Tibial nerve (tissue), 4 donors: ENCODE measurements around the gene LRRC75A. TPM values are rescaled to one million over a fixed set of nuclear protein-coding genes. Genes with fewer than 3 reads are reported as not detected.

ENCODE experiments used
- DNase-seq, 2 donors: peaks; one replicate each; pipeline ENCODE4 v3.0.0-alpha.2; 2019; ENCODE audit warnings: low spot score in 2 of 2
- H3K27ac ChIP-seq, 4 donors: fragments of 200-600 bp; sonication (generic) in 3 of 4; one replicate each; pipeline ENCODE4 v1.5.1; 2017 to 2019; ENCODE audit warnings: mild to moderate bottlenecking in 1 of 4
- H3K27me3 ChIP-seq, 2 donors: fragments of 200-600 bp; sonication (generic) in 1 of 2; one replicate each; pipeline versions ENCODE4 v1.5.1 to v1.6.0; 2017 to 2019
- H3K36me3 ChIP-seq, 3 donors: fragments of 200-600 bp; sonication (generic); one replicate each; pipeline ENCODE4 v1.5.1; 2018 to 2019
- H3K4me1 ChIP-seq, 4 donors: fragments of 200-600 bp; sonication (generic) in 3 of 4; one replicate each; pipeline ENCODE4 v1.5.1; 2017 to 2019
- H3K4me3 ChIP-seq, 4 donors: fragments of 200-600 bp; sonication (generic) in 3 of 4; one replicate each; pipeline ENCODE4 v1.5.1; 2017 to 2019; ENCODE audit warnings: mild to moderate bottlenecking in 1 of 4, moderate library complexity in 1 of 4
- H3K9me3 ChIP-seq, 4 donors: fragments of 200-600 bp; sonication (generic) in 3 of 4; one replicate each; pipeline ENCODE4 v1.5.1; 2017 to 2019
- EP300 ChIP-seq, 2 donors: sonication (generic); formaldehyde crosslinking; IDR thresholded peaks; one replicate each; pipeline ENCODE4 v1.6.1; 2017; ENCODE audit warnings: antibody characterized with exemption in 2 of 2, mild to moderate bottlenecking in 1 of 2
- POLR2A ChIP-seq, 2 donors: fragments of 450-650 bp; IDR thresholded peaks; one replicate each; pipeline ENCODE4 v1.6.1; 2017; ENCODE audit warnings: antibody characterized with exemption in 2 of 2, mild to moderate bottlenecking in 2 of 2, moderate library complexity in 2 of 2
- WGBS, 2 donors: methylation state at CpG; one replicate each; pipeline ENCODE4 v1.1.5; 2018; 5-methylcytosine and 5-hydroxymethylcytosine counted together
- total RNA-seq, 4 donors: library from RNA; depleted of rRNA; stranded (reverse); fragments of >200 nt; gene quantifications; one replicate each; pipeline ENCODE4 v1.1.0, GENCODE V29; 2016
- TF ChIP-seq, protein P1 (sequence below), 5 experiments: fragments of 200-600 bp in 3 of 5; fragments of 450-650 bp in 2 of 5; sonication (generic) in 3 of 5; IDR thresholded peaks; one replicate each; pipeline ENCODE4 v1.5.1; 2016 to 2019; ENCODE audit warnings: antibody characterized with exemption in 5 of 5, mild to moderate bottlenecking in 3 of 5, moderate library complexity in 2 of 5

LRRC75A gene
- total RNA-seq, 4 donors from 2014 or later: 2.9 to 10.3 (median 5.4) TPM

DNA sequence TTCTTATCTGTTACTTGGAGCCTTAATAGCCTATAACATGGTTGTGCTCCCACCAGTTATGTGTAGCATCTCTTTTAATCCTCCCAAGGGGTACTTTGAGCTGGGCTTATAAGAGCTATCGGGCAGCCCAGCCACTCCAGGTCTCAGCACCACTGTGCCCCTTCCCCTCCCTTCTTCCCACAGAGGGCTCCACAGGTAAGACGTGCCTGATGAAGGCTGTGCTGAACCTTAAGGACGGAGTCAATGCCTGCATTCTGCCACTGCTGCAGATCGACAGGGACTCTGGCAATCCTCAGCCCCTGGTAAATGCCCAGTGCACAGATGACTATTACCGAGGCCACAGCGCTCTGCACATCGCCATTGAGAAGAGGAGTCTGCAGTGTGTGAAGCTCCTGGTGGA is 69.6 kb downstream of the LRRC75A start:
- no peak overlapping the region for H3K4me3 ChIP-seq
- H3K4me1 ChIP-seq: peaks cover 0 to 18% (median 8%) of the 10 kb centered on the region in 4 donors
- H3K9me3 ChIP-seq: no peaks in the 10 kb centered on the region
- H3K36me3 ChIP-seq: peaks cover 0 to 23% (median 9%) of the 10 kb centered on the region in 3 donors
- TF ChIP-seq, protein P1, sequence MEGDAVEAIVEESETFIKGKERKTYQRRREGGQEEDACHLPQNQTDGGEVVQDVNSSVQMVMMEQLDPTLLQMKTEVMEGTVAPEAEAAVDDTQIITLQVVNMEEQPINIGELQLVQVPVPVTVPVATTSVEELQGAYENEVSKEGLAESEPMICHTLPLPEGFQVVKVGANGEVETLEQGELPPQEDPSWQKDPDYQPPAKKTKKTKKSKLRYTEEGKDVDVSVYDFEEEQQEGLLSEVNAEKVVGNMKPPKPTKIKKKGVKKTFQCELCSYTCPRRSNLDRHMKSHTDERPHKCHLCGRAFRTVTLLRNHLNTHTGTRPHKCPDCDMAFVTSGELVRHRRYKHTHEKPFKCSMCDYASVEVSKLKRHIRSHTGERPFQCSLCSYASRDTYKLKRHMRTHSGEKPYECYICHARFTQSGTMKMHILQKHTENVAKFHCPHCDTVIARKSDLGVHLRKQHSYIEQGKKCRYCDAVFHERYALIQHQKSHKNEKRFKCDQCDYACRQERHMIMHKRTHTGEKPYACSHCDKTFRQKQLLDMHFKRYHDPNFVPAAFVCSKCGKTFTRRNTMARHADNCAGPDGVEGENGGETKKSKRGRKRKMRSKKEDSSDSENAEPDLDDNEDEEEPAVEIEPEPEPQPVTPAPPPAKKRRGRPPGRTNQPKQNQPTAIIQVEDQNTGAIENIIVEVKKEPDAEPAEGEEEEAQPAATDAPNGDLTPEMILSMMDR (IDR thresholded peaks at IDR 0.05): no peak
- no peak for TF ChIP-seq POLR2A (IDR thresholded peaks at IDR 0.05)
- TF ChIP-seq EP300 (IDR thresholded peaks at IDR 0.05): no peak
- no peaks in the 10 kb centered on the region for H3K27me3 ChIP-seq
- no peak overlapping the region for H3K27ac ChIP-seq
- DNase-seq: no peak
- WGBS, 2 donors: 83 to 89% methylated on average over 7 of the region's 7 CpGs

DNA sequence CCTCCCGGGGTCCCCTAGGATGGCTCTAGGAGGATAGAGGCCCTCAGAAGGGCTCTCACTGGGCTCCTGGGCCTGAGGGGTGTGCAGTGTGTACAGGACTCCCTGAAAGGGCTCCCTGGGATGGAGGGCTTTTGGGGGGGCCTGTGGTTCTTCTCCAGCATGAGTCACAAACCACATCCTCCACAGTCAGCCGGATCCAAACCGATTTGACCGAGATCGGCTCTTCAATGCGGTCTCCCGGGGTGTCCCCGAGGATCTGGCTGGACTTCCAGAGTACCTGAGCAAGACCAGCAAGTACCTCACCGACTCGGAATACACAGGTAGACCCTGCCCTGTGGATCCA is 72.1 kb downstream of the LRRC75A start:
- TF ChIP-seq EP300 (IDR thresholded peaks at IDR 0.05) (no peak), POLR2A (IDR thresholded peaks at IDR 0.05) (no peak)
- TF ChIP-seq, protein P1 (IDR thresholded peaks at IDR 0.05): no peak
- H3K27ac ChIP-seq: peak overlapping the region in 3 of 4 donors; percentile 51 to 72 (median 64)
- no peak overlapping the region for H3K4me3 ChIP-seq
- peaks cover 0 to 17% (median 0%) of the 10 kb centered on the region in 3 donors for H3K36me3 ChIP-seq
- WGBS, 2 donors: 79 to 84% methylated on average over 10 of the region's 10 CpGs
- DNase-seq: no peak
- peaks cover 0 to 22% (median 10%) of the 10 kb centered on the region in 4 donors for H3K4me1 ChIP-seq
- H3K9me3 ChIP-seq: no peaks in the 10 kb centered on the region
- H3K27me3 ChIP-seq: peaks cover 0 to 9% of the 10 kb centered on the region in 2 donors

DNA sequence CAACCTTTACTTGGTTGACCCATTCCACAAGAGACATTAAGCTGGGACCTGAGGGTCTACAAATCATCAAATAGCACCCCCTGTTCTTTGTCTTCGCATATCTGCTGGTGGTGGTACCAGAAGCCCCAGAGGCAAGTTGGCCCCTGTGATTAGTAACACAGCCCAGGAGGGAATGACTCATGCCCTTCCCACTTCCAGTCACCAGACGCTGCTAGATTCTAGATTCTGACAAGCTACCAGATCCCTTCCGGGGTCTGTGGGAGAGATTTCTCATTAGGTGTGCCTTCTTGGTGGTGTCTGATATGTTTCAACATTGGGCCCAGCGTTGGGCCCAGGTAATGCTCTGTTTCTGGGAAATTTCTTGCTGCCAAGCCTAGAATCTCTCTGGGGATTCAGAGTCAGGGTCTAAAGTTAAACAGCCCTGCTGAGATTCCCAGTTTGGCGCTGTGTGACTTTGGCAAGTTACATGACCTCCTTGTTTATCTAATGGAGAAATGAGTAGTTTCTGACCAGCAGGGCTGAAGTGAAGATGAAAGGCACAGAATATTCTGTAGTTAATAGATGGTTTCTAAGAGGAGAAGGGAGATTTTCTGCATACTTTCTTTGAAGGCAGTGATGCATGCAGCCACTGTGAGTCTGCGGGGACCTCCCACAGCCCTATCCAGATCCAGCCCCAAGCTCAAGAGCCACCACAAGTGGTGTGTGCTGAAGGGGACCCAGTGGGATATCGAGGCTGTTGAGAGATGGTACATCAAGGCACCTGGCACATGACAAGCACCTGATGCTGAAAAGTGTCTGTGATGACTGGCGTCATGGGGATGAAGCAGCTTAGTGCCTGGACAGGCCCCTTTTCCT is 72.7 kb downstream of the LRRC75A start:
- Histone ChIP-seq H3K4me1 (peaks cover 0 to 22% (median 10%) of the 10 kb centered on the region in 4 donors), H3K36me3 (peaks cover 0 to 17% (median 0%) of the 10 kb centered on the region in 3 donors), H3K4me3 (no peak overlapping the region), H3K27ac (peak overlapping the region in 3 of 4 donors; percentile 51 to 72 (median 64)), H3K9me3 (no peaks in the 10 kb centered on the region), H3K27me3 (peaks cover 0 to 9% of the 10 kb centered on the region in 2 donors)
- no peak for TF ChIP-seq EP300 (IDR thresholded peaks at IDR 0.05)
- TF ChIP-seq POLR2A (IDR thresholded peaks at IDR 0.05): no peak
- TF ChIP-seq, protein P1 (IDR thresholded peaks at IDR 0.05): no peak
- no peak for DNase-seq
- WGBS, 2 donors: 68 to 74% methylated on average over 8 of the region's 8 CpGs

DNA sequence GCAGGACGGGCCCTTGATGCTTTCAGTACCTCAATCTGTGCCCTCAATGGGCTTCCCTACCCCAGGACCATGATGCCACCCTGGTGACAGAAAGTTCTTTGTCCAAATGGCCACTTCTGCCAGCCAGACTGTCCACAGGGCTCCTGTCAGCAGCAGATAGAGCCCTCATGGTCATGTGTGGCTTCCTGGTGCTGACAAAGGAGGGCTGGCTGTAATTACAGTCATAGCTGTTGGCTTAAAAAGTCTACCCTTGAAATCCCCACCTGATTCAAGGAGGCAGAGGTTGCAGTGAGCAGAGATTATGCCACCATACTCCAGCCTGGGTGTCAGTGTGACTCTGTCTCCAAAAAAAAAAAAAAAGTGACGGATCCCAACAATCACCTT is 73.3 kb downstream of the LRRC75A start:
- WGBS, 2 donors: 40 to 81% methylated on average over 2 of the region's 2 CpGs
- no peak for DNase-seq
- Histone ChIP-seq H3K9me3 (no peaks in the 10 kb centered on the region), H3K4me1 (peaks cover 0 to 22% (median 10%) of the 10 kb centered on the region in 4 donors), H3K27ac (peak overlapping the region in 3 of 4 donors; percentile 48 to 72 (median 64)), H3K27me3 (peaks cover 0 to 9% of the 10 kb centered on the region in 2 donors), H3K36me3 (peaks cover 0 to 11% (median 0%) of the 10 kb centered on the region in 3 donors), H3K4me3 (no peak overlapping the region)
- TF ChIP-seq POLR2A (IDR thresholded peaks at IDR 0.05): no peak
- TF ChIP-seq, protein P1 (IDR thresholded peaks at IDR 0.05): no peak
- TF ChIP-seq EP300 (IDR thresholded peaks at IDR 0.05): no peak
